ENCODE results near the gene TMEM179B. TPM values are rescaled to one million over a fixed set of nuclear protein-coding genes. Genes with fewer than 3 reads are reported as not detected.

Gene TMEM179B
- polyA plus RNA-seq, 1 donor (not counting 4 experiments of a cell fraction or from before 2014, with no cell fraction given), result 35.4 TPM

- Histone ChIP-seq H3K9me3 (ENCODE audit: control insufficient read depth, low read depth, low read length) (no peaks in the 10 kb centered on the region), H3K9ac (ENCODE audit: control insufficient read depth, extremely low read depth, insufficient read depth, low read length) (no peak overlapping the region), H2AFZ (ENCODE audit: control insufficient read depth, low read length) (no peak overlapping the region), H3K79me2 (ENCODE audit: control insufficient read depth, insufficient read depth, low read length) (peaks cover 22% of the 10 kb centered on the region), H3K27me3 (ENCODE audit: control insufficient read depth, extremely low read depth, insufficient read depth, low read length) (no peaks in the 10 kb centered on the region), H3K36me3 (ENCODE audit: control insufficient read depth in 2 of 2, extremely low read depth in 1 of 2, insufficient read depth in 2 of 2, low read length in 2 of 2) (peaks cover 35 to 64% of the 10 kb centered on the region in 2 experiments), H3K4me1 (ENCODE audit: control insufficient read depth, extremely low read depth, insufficient read depth, low read length) (peaks cover 11% of the 10 kb centered on the region), H4K20me1 (ENCODE audit: control insufficient read depth, extremely low read depth, insufficient read depth, low read length) (peaks cover 6% of the 10 kb centered on the region), H3K27ac (ENCODE audit: control insufficient read depth, insufficient read depth, low read length) (no peak overlapping the region), H3K9me1 (ENCODE audit: control insufficient read depth, extremely low read depth, insufficient read depth, low read length) (no peaks in the 10 kb centered on the region), H3K4me3 (ENCODE audit: control insufficient read depth in 2 of 3, extremely low read depth in 1 of 3, insufficient read depth in 2 of 3, low read depth in 1 of 3, low read length in 3 of 3) (no peak overlapping the region), H3K4me2 (ENCODE audit: control insufficient read depth, extremely low read depth, insufficient read depth, low read depth, low read length) (no peak overlapping the region)
- dilution Hi-C loops (cut with MboI; ENCODE audit: extremely low pct_ligation_motif_present, low sequenced_read_pairs), result no loop called here
- no peak for FAIRE-seq
- DNase-seq (ENCODE audit: low read depth, low spot score), result no peak
- TF ChIP-seq EZH2 (IDR thresholded peaks at IDR 0.05; ENCODE audit: low read length), result no peak
- TF ChIP-seq, protein P1, sequence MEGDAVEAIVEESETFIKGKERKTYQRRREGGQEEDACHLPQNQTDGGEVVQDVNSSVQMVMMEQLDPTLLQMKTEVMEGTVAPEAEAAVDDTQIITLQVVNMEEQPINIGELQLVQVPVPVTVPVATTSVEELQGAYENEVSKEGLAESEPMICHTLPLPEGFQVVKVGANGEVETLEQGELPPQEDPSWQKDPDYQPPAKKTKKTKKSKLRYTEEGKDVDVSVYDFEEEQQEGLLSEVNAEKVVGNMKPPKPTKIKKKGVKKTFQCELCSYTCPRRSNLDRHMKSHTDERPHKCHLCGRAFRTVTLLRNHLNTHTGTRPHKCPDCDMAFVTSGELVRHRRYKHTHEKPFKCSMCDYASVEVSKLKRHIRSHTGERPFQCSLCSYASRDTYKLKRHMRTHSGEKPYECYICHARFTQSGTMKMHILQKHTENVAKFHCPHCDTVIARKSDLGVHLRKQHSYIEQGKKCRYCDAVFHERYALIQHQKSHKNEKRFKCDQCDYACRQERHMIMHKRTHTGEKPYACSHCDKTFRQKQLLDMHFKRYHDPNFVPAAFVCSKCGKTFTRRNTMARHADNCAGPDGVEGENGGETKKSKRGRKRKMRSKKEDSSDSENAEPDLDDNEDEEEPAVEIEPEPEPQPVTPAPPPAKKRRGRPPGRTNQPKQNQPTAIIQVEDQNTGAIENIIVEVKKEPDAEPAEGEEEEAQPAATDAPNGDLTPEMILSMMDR (optimal IDR thresholded peaks at IDR 0.05 in 1 of 3, IDR thresholded peaks at IDR 0.05 in 1 of 3, conservative IDR thresholded peaks at IDR 0.05 in 1 of 3; ENCODE audit: extremely low read depth in 1 of 3, insufficient read depth in 2 of 3, low read length in 3 of 3), result no peak
Observed at GRCh38 chr11:62801071-62801470, 13.9 kb downstream of the TMEM179B start.

DNA sequence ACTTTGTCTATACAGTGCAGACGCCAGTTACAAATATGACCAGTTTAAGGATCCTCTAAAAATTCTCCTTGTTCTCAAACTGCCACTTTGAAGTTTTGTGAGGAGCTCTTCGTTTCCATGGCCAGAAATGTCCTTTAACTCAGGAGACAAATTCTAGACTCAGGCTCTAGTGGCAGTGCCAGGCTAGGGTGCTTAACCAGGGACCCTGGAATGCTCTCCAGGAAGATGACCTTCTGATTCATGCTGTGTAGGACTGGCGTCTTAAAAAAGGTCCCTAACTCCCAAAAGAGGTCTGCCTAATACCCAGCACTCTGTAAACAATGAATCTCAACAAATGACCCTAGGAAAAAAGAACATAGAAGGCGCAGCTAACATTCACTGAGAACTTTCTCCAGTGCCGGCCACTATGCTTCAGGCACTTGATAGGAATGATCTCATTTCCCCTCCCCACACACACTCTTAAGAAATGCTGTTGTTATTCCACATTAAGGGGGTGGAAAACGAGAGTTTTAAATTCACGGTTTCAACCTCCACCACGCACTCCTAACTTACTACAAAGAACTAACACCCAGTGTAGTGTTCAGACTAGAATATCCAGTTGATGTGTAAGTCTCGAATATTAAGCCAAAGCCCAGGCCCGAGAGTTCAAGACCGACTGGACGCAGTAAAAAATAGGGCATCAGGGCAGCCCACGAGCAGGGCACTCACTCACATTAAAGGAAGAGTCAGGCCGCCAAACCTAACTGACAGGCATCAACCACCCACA is 17.3 kb downstream of the TMEM179B start:
- peak overlapping the region; percentile 66 to 99 (median 99) for H3K4me3 ChIP-seq (ENCODE audit: control insufficient read depth in 2 of 3, extremely low read depth in 1 of 3, insufficient read depth in 2 of 3, low read depth in 1 of 3, low read length in 3 of 3)
- H3K36me3 ChIP-seq (ENCODE audit: control insufficient read depth in 2 of 2, extremely low read depth in 1 of 2, insufficient read depth in 2 of 2, low read length in 2 of 2), result peaks cover 24 to 39% of the 10 kb centered on the region in 2 experiments
- H3K27me3 ChIP-seq (ENCODE audit: control insufficient read depth, extremely low read depth, insufficient read depth, low read length), result no peaks in the 10 kb centered on the region
- H4K20me1 ChIP-seq (ENCODE audit: control insufficient read depth, extremely low read depth, insufficient read depth, low read length), result peaks cover 6% of the 10 kb centered on the region
- no peak overlapping the region for H2AFZ ChIP-seq (ENCODE audit: control insufficient read depth, low read length)
- H3K9ac ChIP-seq (ENCODE audit: control insufficient read depth, extremely low read depth, insufficient read depth, low read length), result peak overlapping the region; percentile 96
- no peak for DNase-seq (ENCODE audit: low read depth, low spot score)
- TF ChIP-seq, protein P1 (optimal IDR thresholded peaks at IDR 0.05 in 1 of 3, IDR thresholded peaks at IDR 0.05 in 1 of 3, conservative IDR thresholded peaks at IDR 0.05 in 1 of 3; ENCODE audit: extremely low read depth in 1 of 3, insufficient read depth in 2 of 3, low read length in 3 of 3), result no peak
- no peak for TF ChIP-seq EZH2 (IDR thresholded peaks at IDR 0.05; ENCODE audit: low read length)
- H3K9me3 ChIP-seq (ENCODE audit: control insufficient read depth, low read depth, low read length), result no peaks in the 10 kb centered on the region
- H3K79me2 ChIP-seq (ENCODE audit: control insufficient read depth, insufficient read depth, low read length), result peaks cover 22% of the 10 kb centered on the region
- dilution Hi-C loops (cut with MboI; ENCODE audit: extremely low pct_ligation_motif_present, low sequenced_read_pairs), result no loop called here
- FAIRE-seq, result no peak
- no peaks in the 10 kb centered on the region for H3K9me1 ChIP-seq (ENCODE audit: control insufficient read depth, extremely low read depth, insufficient read depth, low read length)
- peak overlapping the region; percentile 99 for H3K4me2 ChIP-seq (ENCODE audit: control insufficient read depth, extremely low read depth, insufficient read depth, low read depth, low read length)
- peaks cover 20% of the 10 kb centered on the region for H3K4me1 ChIP-seq (ENCODE audit: control insufficient read depth, extremely low read depth, insufficient read depth, low read length)
- peak overlapping the region; percentile 80 for H3K27ac ChIP-seq (ENCODE audit: control insufficient read depth, insufficient read depth, low read length)
